Neural progenitor cell (in vitro differentiated cells): Measurements from ENCODE around the gene C6orf141.

Experiments used
- EZH2phosphoT487 ChIP-seq: fragments of 200-600 bp; sonication (generic); IDR thresholded peaks from 2 replicates; pipeline ENCODE4 v1.6.1; 2017; ENCODE audit warnings: antibody characterized with exemption
- TF ChIP-seq, protein P1 (sequence below): fragments of 200-600 bp; sonication (generic); IDR thresholded peaks from 2 replicates; pipeline ENCODE4 v1.5.1; 2017; ENCODE audit warnings: antibody characterized with exemption, mild to moderate bottlenecking

DNA sequence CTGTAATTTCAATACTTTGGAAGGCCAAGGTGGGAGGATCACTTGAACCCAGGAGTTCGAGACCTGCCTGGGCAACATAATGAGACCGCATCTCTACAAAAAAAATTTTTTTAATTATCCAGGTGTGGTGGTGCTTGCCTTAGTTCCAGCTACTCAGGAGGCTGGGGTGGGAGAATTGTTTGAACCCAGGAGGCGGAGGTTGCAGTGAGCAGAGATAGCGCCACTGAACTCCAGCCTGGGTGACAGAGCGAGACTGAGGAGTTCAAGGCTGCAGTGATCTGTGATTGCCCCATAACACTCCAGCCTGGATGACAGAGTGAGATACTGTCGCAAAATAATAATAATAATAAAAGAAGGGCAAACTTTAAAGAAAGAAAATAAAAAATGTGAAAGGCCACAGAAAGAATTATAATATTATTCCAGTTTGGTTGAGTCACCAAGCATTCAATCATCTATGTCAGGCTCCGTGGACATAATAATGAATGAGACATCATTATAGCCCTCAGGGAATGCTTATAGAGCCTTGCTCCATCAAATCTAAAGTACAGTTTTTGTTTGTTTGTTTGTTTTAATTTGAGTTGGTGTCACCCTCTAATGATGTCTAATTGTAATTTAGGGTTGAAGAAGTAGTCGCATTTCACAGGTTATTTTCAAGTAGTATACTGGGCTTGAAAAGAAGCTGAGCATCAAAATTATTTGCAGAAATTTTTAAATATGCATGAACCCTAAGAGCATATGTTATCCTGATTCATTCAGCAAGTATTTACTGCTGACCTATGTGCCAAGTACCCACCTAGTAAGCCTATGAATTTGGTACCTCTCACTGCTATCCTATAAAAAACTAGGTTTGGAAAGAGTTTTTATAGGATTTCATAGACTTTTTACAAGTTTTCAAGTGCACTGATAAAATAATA is 35.6 kb upstream of the C6orf141 start:
- no peak for TF ChIP-seq EZH2phosphoT487
- TF ChIP-seq, protein P1, sequence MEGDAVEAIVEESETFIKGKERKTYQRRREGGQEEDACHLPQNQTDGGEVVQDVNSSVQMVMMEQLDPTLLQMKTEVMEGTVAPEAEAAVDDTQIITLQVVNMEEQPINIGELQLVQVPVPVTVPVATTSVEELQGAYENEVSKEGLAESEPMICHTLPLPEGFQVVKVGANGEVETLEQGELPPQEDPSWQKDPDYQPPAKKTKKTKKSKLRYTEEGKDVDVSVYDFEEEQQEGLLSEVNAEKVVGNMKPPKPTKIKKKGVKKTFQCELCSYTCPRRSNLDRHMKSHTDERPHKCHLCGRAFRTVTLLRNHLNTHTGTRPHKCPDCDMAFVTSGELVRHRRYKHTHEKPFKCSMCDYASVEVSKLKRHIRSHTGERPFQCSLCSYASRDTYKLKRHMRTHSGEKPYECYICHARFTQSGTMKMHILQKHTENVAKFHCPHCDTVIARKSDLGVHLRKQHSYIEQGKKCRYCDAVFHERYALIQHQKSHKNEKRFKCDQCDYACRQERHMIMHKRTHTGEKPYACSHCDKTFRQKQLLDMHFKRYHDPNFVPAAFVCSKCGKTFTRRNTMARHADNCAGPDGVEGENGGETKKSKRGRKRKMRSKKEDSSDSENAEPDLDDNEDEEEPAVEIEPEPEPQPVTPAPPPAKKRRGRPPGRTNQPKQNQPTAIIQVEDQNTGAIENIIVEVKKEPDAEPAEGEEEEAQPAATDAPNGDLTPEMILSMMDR: no peak
